OCI-LY1 (cell line): Measurements from ENCODE around the gene AFF4.

Source experiments
- EZH2 ChIP-seq: fragments of 200-600 bp; sonication (generic), shearing (Covaris generic); IDR thresholded peaks from 2 replicates; pipeline ENCODE4 v1.8.0; 2017; ENCODE audit warnings: borderline replicate concordance, mixed run types, mild to moderate bottlenecking, antibody characterized with exemption, low read length, moderate library complexity, mixed read lengths
- TF ChIP-seq, protein P1 (sequence below): fragments of 200-600 bp; sonication (generic), shearing (Covaris generic); IDR thresholded peaks from 2 replicates; pipeline ENCODE4 v1.5.1; 2017; ENCODE audit warnings: mild to moderate bottlenecking, antibody characterized with exemption, low read length, moderate library complexity, mixed read lengths

- TF ChIP-seq, protein P1, sequence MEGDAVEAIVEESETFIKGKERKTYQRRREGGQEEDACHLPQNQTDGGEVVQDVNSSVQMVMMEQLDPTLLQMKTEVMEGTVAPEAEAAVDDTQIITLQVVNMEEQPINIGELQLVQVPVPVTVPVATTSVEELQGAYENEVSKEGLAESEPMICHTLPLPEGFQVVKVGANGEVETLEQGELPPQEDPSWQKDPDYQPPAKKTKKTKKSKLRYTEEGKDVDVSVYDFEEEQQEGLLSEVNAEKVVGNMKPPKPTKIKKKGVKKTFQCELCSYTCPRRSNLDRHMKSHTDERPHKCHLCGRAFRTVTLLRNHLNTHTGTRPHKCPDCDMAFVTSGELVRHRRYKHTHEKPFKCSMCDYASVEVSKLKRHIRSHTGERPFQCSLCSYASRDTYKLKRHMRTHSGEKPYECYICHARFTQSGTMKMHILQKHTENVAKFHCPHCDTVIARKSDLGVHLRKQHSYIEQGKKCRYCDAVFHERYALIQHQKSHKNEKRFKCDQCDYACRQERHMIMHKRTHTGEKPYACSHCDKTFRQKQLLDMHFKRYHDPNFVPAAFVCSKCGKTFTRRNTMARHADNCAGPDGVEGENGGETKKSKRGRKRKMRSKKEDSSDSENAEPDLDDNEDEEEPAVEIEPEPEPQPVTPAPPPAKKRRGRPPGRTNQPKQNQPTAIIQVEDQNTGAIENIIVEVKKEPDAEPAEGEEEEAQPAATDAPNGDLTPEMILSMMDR = peak; percentile 69
- TF ChIP-seq EZH2 = no peak
Observed at GRCh38 chr5:132883261-132883834, 80.1 kb downstream of the AFF4 start.
